ENCODE data around the gene SELENOO.

Gene SELENOO

DNA sequence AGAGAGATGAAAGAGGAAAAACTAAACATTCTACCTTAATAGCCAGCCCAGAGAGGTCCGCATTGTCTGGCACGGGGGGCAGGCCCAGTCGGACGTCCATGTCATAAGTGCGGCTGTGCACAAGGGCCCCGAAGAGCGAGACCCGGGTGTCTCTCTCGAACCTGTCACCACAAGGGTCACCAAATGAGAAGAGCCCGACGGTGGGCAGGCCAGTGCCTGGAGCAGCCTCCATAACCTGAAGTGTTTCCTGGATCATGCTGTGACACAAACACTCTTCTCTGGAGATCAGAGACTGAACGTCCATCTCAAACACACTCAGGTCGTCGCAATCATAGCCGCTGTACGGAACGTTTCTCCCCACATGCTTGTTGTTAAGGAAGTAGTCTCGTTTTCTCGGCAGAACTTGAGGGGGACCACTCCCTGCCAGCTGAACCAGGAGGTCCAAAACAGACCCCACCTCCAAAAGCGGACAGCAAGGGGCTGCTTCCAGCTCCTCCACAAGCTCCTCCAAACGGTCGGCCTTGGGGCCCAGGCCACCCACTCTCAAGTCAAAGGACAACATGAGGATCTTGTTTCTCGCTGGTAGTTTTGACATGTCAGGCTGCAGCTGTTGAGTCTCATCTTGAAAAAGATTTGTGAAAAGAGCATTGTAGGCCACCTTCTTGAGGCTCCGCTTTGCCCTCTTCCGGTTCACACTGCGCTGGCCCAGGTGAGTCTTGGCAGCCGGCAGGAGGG lies 43.0 kb downstream of the SELENOO start:
- no peak for FAIRE-seq

DNA sequence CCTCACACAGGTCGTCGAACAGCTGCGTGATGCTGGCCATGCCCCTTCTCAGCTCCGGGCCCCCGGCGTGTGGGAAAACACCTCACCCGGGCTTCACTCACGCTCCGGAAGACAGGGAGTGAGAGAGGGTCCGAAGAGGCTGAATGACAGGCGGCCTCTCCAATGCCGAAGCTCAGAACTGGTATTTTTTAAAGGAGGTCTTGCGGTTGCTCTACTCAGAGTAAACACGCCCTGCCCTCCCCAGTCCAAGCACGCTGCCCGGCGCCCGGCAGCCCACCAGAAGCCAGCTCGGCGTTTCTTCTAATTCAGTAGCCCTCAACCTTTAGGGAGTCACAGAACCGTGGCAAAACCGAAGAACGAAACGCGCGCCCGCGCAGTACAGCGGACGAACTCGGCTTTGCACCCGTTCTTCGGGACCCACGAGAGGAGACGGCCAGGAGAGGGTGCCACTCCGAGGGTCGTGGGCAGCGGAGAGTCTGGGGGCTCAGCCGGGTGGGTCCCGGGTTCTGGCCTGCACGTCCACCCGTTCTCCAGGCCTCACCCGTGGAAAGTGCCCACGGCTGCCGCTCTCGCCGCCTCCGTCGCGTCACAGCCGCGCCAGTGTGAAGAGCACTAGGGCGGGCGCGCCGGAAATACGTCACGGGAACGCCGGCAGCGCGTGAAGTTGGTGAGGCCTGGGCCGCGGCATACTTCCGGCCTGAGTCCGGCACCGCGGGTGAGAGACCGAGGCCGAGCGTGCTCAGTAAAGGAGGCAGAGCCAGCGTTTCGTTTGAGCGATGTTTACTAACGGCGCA lies 43.8 kb downstream of the SELENOO start, which contains the start of gene TUBGCP6:
Gene TUBGCP6, minus strand, starts transcription at position 604 of the 794 bp plus-strand sequence. Its CDS starts 564 bp downstream, at position 40.
- FAIRE-seq = peak; percentile 68

DNA sequence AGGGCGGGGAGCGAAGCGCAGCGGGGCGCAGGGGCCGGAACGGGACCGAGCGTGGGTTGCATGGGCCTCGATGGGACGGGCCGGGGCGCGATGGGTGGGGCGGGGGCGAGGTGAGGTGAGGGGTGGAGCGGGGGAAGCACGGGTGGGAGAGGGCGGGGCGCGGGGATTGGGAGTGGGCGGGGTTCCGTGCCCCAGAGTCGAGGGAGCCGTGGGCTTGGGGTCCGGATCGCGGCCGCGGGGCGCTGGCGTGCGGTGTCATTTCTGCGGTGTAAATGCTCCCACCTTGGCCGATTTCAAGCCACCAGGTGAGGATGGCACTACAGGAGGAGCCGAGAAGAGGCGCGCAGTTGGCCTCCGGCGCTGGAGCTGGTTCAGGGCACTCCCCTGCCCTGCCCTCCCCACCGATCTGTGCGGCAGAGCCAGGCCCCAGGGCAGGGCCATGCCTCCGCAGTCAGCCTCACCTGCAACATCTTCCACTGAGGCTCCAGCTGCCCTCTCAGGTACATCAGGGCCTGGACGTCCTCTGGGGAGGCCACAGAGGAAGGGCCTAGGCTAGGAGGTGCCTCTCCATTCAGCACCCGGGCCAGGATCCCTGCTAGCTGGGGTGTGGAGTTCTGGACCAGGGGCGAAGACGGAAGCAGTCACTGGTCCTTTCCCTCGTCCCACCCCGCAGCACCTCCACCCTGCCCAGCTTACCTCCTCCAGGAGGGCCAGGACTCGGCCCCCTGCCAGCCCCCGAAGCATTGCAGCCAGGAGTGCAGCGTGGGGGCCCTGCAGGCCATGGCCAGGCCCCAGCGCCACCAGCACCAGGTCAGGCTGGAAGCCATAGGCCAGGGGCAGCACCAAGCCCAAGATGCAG lies 44.6 kb downstream of the SELENOO start:
- no peak for FAIRE-seq

DNA sequence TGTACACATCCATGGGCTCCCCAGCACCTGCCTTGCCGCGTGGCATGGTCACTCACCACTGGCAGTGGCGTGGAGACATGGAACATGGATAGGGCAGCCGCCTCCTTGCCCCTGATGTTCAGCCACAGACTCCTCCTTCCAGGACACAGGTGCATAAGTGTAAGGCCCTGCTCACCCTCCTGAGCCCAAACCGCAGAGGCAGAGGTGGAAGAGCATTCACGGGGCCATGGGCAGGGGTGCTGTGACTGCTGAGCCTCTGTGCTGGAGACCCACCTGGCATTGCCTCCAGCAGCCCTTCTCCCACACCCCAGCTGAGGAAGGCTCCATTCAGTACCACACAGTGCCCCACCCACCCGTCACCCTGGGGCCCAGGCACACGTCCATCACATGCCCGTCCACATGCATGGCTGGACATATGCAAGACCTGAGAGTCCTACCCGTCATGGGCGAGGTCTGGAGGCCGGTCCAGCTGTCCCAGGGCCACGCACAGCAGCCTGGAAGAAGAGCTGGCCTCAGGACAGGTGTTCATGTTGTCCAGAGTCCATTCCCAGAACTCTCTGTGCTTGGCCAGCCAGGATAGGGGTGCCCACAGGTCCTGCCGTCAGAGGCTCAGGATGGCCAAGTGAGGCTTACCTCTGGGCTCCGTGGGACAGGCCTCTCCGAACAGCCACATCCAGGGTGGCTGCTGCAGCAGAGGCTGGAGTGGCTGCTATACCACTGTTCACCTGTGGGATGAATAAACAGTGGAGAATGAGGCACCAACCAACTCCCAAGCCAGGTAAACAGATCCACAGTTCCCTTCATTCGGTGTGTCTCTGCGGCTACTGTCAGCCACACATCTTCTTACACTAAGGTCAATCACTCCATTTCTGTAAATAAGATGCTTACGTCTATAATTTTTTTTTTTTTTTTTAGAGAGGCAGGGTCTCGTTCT lies 45.7 kb downstream of the SELENOO start:
- no peak for FAIRE-seq

DNA sequence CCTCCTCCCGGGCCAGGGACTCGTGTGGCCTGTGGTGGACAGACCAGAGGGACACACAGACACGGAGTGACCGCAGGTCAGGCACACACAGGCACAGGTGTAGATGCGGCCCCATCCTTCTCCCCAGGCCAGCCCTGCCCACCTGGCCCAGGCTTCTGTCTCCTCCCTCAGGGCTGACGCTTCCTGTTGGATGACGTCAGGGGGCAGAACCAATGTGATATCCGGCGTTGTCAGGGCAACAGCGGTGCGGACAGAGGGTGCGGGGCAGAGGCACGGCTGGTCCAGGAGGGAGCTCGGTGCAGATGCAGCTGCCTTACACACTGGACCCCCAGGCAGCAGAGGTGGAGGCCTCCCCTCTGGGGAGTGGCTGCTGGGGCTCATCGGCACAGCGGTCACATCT lies 46.9 kb downstream of the SELENOO start:
- FAIRE-seq = no peak

DNA sequence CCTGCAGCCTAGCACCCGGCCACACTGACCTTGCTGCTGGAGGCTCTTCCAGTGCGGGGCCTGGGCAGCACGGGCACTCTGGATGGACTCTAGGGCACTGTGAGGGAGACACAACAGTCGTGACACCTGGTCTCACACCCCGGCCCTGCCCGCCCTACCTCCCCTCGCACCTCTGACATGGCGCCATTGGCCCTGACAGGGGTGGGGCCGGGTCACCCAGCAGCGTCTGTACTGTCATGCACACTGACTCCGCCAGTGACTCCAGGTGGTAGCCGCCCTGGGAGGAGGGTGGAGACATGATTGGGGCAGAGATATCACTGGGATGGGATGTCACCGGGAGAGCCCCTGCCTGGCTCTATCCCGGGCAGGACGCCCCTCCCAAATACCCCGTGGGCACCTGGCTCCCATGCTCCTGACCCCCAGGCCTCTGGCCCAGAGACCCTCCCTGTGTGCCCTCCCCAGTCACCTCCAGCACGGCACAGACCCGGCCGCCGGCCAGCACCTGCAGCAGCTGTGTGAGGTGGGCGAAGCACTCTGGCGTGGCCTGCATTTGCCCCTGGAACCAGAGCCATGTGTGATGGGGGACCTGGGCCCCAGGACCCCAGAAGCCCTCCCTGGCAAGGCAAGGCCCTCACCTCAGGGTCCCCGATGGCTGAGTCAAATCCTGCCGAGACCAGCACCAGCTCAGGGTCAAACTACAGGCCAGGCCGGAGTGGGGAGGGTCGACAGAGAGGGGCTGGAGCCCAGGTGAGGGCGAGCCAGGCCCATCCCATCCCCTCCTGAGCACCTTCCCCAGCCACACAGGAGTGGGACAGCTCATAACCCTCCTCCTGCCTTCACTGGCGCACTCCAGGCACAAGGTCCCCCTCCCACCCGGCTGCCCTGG lies 47.6 kb downstream of the SELENOO start:
- FAIRE-seq = no peak

DNA sequence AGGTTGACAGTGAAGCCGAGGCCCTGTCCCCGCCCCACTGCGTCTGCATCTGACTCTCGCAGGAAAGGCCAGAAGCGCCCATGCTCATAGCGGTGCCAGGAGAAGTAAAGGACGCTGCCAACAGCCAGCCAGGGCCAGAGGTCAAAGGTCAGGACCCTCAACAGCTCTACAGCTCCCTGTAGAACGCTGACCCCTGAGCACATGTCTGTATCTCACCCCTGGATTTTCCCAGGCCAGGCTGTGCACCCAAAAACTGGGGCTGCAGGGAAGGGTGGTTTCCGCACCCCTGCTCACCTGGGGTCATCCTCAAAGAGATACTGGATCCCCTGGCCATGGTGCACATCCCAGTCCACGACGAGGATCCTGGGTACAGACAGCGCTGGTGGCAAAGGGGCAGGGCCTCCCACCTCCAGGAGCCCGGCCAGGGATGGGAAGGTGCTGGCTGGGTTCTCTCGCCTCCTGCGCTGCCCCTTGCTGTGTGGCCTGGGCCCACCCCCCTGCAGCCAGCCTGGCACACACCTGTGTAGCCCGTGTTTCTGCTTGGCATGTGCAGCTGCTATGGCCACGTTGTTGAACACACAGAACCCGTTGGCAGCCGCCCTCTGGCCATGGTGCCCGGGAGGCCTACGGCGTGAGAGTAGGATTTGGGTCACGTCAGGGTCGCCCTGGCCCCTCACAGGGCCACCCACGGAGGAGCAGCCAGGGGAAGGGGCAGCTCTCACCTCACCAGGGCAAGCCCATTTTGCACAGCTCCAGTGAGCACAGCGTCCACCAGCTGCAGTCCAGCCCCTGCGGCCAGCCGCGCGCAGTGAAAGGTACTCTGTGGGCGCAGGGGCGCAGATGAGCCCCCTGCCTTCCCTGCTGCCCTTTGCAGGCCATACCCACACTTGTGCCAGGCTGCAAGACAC lies 48.8 kb downstream of the SELENOO start:
- FAIRE-seq = no peak

DNA sequence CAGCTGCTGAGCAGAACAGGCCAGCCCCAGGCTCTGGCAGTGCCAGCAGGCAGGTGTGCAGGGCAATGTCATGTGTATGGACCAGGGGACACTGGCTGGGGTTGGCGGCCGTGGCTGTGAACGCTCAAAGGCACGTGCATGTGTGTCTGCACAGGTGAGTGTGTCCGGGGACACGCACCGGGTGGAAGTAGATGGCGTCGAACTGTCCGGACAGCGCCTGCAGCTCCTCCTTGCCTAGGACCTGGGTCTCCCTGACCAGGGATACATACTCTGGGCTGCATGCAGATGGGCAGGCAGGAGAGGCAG lies 49.4 kb downstream of the SELENOO start:
- FAIRE-seq = no peak

DNA sequence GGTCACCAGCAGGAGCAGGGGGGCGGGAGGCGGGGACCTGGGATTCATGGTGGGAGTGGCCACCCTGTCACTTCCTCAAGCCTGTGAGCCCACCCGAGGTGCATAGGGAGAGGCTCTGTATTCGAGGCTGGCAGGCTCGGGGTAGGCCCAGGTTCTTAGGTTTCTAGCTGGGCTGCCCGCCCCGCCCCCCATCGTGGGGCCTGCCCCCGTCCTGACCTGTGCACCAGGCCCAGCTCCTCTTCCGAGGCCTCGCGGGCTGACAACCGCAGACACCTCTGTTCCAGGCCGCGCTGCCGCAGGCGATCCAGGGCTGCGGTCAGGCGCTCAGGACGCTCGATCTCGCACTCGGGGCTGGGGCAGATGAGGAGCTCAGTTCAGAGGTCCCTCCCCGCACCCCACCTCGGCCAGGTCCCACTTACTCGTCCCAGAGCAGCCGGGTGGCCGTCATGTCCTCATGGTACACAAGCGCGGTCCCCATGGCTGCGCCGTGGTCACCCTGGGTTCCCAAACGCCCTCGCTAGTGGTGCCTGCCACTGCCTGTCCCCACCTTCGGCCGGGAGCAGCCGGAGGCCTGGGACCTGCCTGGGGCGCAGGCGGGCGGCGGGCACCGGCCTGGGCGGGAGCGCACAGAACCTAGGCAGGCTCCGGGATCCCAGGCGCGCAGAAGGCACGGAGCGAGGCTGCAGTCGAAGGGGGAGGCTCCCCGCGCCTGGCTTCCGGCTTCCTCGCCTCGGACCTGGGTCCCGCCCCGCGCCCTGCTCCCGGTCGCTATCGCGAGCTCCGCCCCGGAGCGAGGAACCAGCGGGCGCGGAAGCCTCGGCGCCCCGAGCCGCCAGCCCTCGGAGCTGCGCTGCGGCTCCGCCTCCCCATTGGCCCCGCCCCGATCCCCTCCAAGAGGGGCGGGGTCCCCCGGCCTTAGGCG lies 50.0 kb downstream of the SELENOO start, which contains the start of gene HDAC10:
Gene HDAC10, minus strand, starts transcription at position 711 of the 922 bp plus-strand sequence. Its CDS starts 233 bp downstream, at position 478.
- no peak for FAIRE-seq

DNA sequence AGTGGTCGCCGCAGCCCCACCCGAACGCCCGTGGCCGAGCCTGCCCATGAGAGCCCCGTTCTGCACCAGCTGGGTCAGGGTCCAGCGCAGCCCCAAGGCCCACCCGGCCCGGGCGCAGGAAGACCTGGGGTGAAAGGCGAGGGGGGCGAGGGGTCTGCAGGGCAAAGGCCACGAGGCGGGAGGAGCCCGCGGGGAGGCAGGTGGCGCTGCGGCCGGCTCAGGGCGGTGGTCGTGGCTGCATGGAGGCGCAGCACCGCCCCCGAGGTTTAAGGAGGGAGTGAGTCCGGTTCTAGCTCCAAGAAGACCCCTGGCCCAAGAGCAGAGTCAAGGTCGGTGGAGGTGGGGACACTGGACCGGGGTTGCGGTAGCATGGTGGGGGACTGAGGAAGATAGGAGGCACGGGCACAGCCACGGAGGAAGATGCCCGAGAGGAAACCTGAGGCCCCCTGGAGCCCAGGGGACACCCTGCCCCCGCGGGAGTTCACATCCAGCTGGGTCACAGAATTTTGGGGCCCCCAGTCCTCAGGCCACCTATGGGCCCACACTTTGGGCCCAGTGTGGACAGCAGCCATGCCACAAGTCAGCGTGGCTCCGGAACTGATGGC lies 50.8 kb downstream of the SELENOO start:
- FAIRE-seq = no peak

DNA sequence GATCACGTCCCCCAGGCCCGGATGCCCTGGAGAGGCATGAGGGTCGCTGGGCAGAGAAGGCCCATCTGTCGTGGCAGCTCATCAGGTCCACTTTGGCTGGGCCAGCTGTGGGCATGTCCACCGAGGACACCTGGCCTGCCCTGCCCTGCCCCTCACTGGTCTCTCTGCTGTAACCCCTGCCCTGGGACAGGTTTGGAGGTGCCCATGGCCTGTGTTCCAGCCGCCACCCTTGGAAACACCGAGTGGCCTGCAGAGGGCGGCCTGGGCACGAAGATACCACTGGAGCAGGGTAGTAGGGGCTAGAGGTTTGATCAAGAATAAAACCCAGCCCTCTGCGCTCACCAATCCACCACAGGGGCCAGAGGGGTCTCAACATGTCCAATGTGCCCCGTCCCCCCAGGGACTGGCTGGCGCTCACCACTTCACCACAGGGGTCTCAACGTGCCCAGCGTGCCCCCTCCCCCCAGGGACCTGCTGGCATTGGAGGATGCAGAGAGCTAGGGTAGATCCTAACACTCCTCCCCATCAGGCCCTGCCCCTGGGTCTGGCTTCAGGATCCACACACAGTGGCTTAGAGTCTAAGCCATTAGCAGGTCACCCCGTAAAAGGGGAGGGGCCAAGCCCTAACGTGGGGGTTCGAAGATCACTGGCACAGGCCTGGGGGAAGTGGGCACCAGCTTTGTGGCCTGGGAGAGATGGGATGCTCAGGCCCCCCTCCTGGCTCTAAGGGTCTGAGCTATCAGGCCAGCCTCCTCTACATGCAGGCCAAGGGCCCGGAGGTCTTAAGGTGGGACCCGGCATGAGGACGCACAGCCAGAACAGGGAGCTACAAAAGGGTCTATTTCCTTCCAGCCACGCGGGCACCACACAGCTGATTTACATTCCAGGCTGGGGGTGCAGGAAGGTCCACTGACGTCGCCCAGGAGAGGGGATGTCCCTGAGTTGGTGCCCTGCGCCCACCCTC lies 51.6 kb downstream of the SELENOO start:
- FAIRE-seq = no peak

DNA sequence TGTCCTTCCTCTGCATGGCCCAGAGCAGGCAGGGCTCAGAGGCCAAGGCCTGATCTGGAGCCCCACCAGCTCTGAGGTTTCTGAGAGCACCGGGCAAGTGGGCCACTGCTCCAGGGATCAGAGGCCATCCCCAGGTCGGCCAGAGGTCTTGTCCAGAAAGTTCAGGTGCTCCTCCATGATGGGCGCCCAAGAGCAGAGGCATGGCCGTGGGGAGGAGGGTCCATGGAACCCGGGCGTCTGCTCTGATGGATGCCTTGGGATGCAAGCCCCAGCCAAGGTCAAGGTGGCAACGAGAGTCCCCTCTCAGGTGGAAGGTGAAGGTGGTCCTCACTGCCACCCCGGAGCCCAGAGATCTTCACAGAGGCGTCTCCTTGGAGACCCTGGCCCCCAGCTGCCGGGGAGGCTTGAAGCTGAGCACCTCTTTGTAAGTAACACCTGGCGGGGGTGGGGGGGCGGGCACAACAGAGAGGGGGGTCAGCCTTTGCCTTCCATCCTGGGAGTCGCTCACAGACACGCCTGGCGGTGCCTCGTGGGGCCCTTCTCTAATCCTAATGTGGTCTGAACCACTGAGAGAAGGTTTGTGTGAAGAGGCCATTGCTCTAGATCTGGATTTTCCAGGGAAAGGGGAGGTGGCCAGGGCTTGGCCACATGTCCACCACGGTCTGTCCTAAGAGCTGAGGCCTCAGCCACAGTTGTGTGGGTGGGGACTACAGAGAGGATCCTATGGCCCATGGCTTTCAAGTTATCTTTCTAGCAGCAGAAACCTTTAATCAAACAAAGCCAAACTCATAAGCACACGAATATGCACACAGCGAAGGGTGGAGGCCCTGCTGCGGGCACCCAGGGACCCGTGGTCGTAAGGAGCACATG lies 52.5 kb downstream of the SELENOO start:
- no peak for FAIRE-seq

DNA sequence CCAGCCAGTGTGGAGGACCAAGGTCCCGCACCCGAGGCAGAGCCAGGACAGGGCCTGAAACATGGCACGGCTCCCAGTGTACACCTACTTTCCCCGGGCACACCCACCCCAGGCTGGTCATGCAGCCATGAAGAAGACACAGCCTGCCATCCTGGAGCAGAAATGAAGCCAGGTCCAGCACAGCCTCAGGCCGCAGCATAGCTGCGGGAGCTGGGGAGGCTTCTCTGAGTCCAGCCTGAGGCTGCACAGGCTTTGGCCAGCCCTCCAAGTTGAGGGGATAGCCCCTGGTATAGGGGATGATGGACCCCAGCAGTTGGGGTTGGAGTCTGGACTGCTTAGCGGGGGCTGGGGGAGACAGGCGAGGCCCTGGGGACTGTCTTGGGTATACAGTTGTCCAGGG lies 53.1 kb downstream of the SELENOO start:
- FAIRE-seq = no peak

DNA sequence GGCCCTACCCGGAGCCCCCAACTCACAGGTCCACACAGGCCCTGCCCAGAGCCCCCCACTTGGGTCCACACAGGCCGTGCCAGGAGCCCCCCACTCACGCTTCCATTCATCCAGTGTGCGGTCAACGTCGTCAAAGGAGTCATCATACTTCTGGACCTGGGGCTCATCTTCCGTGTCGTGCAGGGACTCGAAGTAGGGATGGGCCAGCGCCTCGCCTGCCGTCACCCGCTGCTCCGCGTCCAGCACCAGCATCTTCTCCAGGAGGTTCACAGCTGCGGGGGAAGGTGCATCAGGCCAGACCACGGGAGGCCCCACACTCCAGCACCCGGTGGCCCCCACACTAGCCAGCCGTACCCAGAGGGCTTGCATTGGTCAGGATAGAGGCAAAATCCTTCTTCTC lies 54.3 kb downstream of the SELENOO start:
- no peak for FAIRE-seq

DNA sequence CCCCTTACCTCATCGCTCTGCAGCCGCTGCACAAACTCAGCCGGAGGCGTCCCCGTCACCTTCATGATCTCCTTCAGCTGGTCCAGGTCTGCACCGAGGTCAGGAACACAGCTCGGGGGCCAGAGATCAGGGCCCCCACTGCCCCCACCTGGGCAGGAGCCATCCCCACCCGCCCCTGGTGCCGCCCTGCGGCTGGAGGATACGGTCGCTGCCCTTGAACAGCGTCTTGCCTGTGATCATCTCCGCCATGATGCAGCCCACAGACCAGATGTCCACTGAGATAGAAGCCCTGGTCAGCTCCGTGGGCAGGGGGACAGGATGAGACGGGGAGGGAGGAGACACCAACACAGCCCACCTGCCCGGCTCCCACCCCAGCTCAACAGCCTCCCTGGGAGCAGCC lies 54.8 kb downstream of the SELENOO start:
- FAIRE-seq = no peak

DNA sequence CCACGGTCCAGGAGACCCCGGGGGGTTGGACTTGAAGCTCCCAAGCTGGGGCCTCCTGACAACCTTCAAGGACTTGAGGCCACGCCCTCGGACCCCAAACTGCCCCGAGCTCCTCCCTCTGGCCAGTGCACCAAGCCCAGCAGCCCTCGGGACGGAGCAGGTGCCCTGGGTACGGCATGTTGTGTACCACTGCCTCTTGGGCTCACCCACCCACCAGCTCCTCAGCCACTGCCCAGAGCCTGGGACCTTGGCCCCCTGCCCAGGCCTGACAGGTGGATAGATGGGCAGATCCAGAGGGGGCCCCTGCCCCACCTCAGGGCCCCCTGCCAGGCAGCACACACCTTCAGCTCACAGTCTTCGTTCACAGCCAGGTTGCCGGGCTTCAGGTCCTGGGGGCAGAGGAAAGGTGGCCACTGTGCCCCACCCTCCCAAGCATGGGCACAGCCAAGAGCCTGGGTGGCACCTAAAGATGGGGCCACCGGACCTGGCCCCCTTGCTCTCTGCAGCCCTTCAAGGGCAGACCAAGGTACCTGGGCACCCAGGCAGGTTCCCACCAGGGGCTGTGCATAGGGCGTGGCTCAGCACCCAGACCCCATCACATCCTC lies 55.5 kb downstream of the SELENOO start:
- FAIRE-seq = no peak

Data from endometrium (tissue), 2 donors.